SK-N-SH (cell line): ENCODE results near the gene ABCC4. TPM values are rescaled to one million over a fixed set of nuclear protein-coding genes. Genes with fewer than 3 reads are reported as not detected.

ENCODE experiments used
- CTCF ChIA-PET: fragments of 300-600, 350-600 bp; formaldehyde crosslinking; extraction: SDS; loops from one replicate; lab custom pipeline; 2021; lab: Yijun Ruan, JAX
- POLR2A ChIA-PET: fragments of 350-600 bp; sonication (Branson Sonifier 250); formaldehyde crosslinking; extraction: SDS; loops from one replicate; lab custom pipeline; 2020; ENCODE audit warnings: antibody characterized with exemption, inconsistent platforms; lab: Yijun Ruan, JAX
- DNase-seq: peaks from one replicate; pipeline ENCODE4 v3.0.0; 2012
- H2AFZ ChIP-seq: fragments of 200-600 bp; sonication (generic); 2 replicates; pipeline ENCODE4 v1.8.1; 2016; ENCODE audit warnings: antibody characterized with exemption, mild to moderate bottlenecking, low read depth
- H3F3A ChIP-seq: fragments of 200-600 bp; sonication (generic); replicated peaks from 2 replicates; pipeline ENCODE3; 2016; ENCODE audit warnings: antibody characterized with exemption, mild to moderate bottlenecking; ENCODE audit not compliant: insufficient read depth
- H3K27ac ChIP-seq, 2 experiments: fragments of 200-500 bp in 1 of 2; fragments of 200-600 bp in 1 of 2; sonication (Bioruptor generic) in 1 of 2; sonication (generic), shearing (Covaris generic) in 1 of 2; 2 replicates each; pipeline versions ENCODE4 v1.5.1 to v1.6.1; 2014 to 2016; ENCODE audit warnings: low read depth in 2 of 2, inconsistent platforms in 1 of 2, low read length in 1 of 2, mild to moderate bottlenecking in 1 of 2, mixed read lengths in 1 of 2
- H3K27me3 ChIP-seq: fragments of 200-600 bp; sonication (generic), shearing (Covaris generic); 2 replicates; pipeline ENCODE4 v1.6.1; 2016; ENCODE audit warnings: mixed run types; ENCODE audit not compliant: insufficient read depth
- H3K36me3 ChIP-seq, 2 experiments: fragments of 200-500 bp in 1 of 2; fragments of 200-600 bp in 1 of 2; sonication (Bioruptor generic) in 1 of 2; sonication (generic) in 1 of 2; replicated peaks in 1 of 2; 2 replicates each; pipeline versions ENCODE3 to v1.5.1; 2014 to 2016; ENCODE audit warnings: low read length in 1 of 2, mild to moderate bottlenecking in 1 of 2; ENCODE audit not compliant: insufficient read depth in 2 of 2, control insufficient read depth in 1 of 2
- H3K4me1 ChIP-seq, 2 experiments: fragments of 200-500 bp in 1 of 2; fragments of 200-600 bp in 1 of 2; sonication (Bioruptor generic) in 1 of 2; sonication (generic), shearing (Covaris generic) in 1 of 2; 2 replicates each; pipeline versions ENCODE4 v1.5.1 to v1.6.1; 2014 to 2016; ENCODE audit warnings: low read depth in 1 of 2, low read length in 1 of 2, mixed run types in 1 of 2; ENCODE audit not compliant: insufficient read depth in 2 of 2, control insufficient read depth in 1 of 2
- H3K4me2 ChIP-seq: fragments of 200-600 bp; sonication (generic), shearing (Covaris generic); 2 replicates; pipeline ENCODE4 v1.6.1; 2017; ENCODE audit warnings: mixed run types
- H3K4me3 ChIP-seq, 2 experiments: fragments of 200-500 bp in 1 of 2; fragments of 200-600 bp in 1 of 2; sonication (Bioruptor generic) in 1 of 2; sonication (generic), shearing (Covaris generic) in 1 of 2; 2 replicates each; pipeline versions ENCODE4 v1.5.1 to v1.8.1; 2014 to 2016; ENCODE audit warnings: low read depth in 2 of 2, inconsistent platforms in 1 of 2, low read length in 1 of 2, mild to moderate bottlenecking in 1 of 2, mixed read lengths in 1 of 2, moderate library complexity in 1 of 2
- H3K79me2 ChIP-seq: fragments of 200-600 bp; sonication (generic); 2 replicates; pipeline ENCODE4 v1.8.1; 2017; ENCODE audit warnings: mild to moderate bottlenecking; ENCODE audit not compliant: insufficient read depth
- H3K9ac ChIP-seq: fragments of 200-600 bp; sonication (generic); 2 replicates; pipeline ENCODE4 v1.6.1; 2017; ENCODE audit warnings: mixed run types
- H3K9me2 ChIP-seq: fragments of 200-600 bp; sonication (generic); 2 replicates; pipeline ENCODE4 v1.6.1; 2017; ENCODE audit warnings: mixed run types
- H3K9me3 ChIP-seq: fragments of 200-600 bp; sonication (generic); 2 replicates; pipeline ENCODE4 v1.6.1; 2017; ENCODE audit warnings: mixed run types, mild to moderate bottlenecking, moderate library complexity
- H4K20me1 ChIP-seq: fragments of 200-600 bp; sonication (generic); 2 replicates; pipeline ENCODE4 v1.6.1; 2017; ENCODE audit warnings: mild to moderate bottlenecking, mixed run types; ENCODE audit not compliant: insufficient read depth
- CHD2 ChIP-seq: fragments of 150-350 bp; IDR thresholded peaks from 2 replicates; pipeline ENCODE4 v1.6.1; 2018; ENCODE audit warnings: low read length; ENCODE audit not compliant: partially characterized antibody
- ELF1 ChIP-seq: IDR thresholded peaks from 2 replicates; pipeline ENCODE4 v1.4.0; 2012
- FOSL2 ChIP-seq: IDR thresholded peaks from 2 replicates; pipeline ENCODE4 v1.4.0; 2012; ENCODE audit warnings: low read depth, mild to moderate bottlenecking, moderate library complexity, borderline replicate concordance
- FOXJ3 ChIP-seq: sonication (generic); formaldehyde crosslinking; IDR thresholded peaks from 2 replicates; pipeline ENCODE4 v1.5.1; 2020; ENCODE audit warnings: mild to moderate bottlenecking, missing genetic modification reagents
- FOXM1 ChIP-seq: IDR thresholded peaks from 2 replicates; pipeline ENCODE4 v1.4.0; 2012; ENCODE audit warnings: low read depth, mild to moderate bottlenecking
- JUND ChIP-seq: IDR thresholded peaks from 2 replicates; pipeline ENCODE4 v1.4.0; 2012
- MXI1 ChIP-seq: IDR thresholded peaks from 2 replicates; pipeline ENCODE4 v1.6.1; 2012; ENCODE audit warnings: mild to moderate bottlenecking, low read depth, low read length, improper control_type of control experiment
- NFIC ChIP-seq: IDR thresholded peaks from 2 replicates; pipeline ENCODE4 v1.4.0; 2012; ENCODE audit warnings: borderline replicate concordance
- RAD21 ChIP-seq: IDR thresholded peaks from 2 replicates; pipeline ENCODE4 v1.6.1; 2012; ENCODE audit warnings: mild to moderate bottlenecking, low read length
- RCOR1 ChIP-seq: fragments of 150-350 bp; IDR thresholded peaks from 2 replicates; pipeline ENCODE4 v1.6.1; 2017; ENCODE audit warnings: antibody characterized with exemption, low read length
- RXRA ChIP-seq: IDR thresholded peaks from 2 replicates; pipeline ENCODE4 v1.4.0; 2012; ENCODE audit warnings: low read depth, mild to moderate bottlenecking, borderline replicate concordance
- SIN3A ChIP-seq: IDR thresholded peaks from 2 replicates; pipeline ENCODE4 v1.6.1; 2012; ENCODE audit warnings: low read depth, mild to moderate bottlenecking, low read length, moderate library complexity, borderline replicate concordance
- TAF1 ChIP-seq: IDR thresholded peaks from 2 replicates; pipeline ENCODE4 v1.6.1; 2012; ENCODE audit warnings: low read depth, mild to moderate bottlenecking, low read length, moderate library complexity, borderline replicate concordance
- TCF12 ChIP-seq: IDR thresholded peaks from 2 replicates; pipeline ENCODE4 v1.4.0; 2012
- WGBS: methylation state at CpG from one replicate; pipeline ENCODE4 v1.1.6; 2017; ENCODE audit warnings: low lambda C conversion rate; 5-methylcytosine and 5-hydroxymethylcytosine counted together
- polyA plus RNA-seq, 3 experiments: library from polyadenylated mRNA; depleted of rRNA; stranded (reverse); fragments of >200 nt; gene quantifications; 2 replicates each; pipeline ENCODE4 v1.2.3, GENCODE V29; 2012
- TF ChIP-seq, protein P1 (sequence below): IDR thresholded peaks from 2 replicates; pipeline ENCODE4 v1.4.0; 2012; ENCODE audit warnings: low read depth, borderline replicate concordance
- TF ChIP-seq, protein P2 (sequence below): fragments of 200-600 bp; sonication (generic); IDR thresholded peaks from 2 replicates; pipeline ENCODE4 v1.6.1; 2017; ENCODE audit warnings: antibody characterized with exemption, mild to moderate bottlenecking, moderate library complexity
- TF ChIP-seq, protein P3 (sequence below): fragments of 150-350 bp; IDR thresholded peaks from 2 replicates; pipeline ENCODE4 v1.6.1; 2016; ENCODE audit warnings: mild to moderate bottlenecking, low read depth, low read length

Gene ABCC4
- polyA plus RNA-seq, 1 of the 3 experiments (the other 2 are of a cell fraction) = 7.8 TPM

DNA sequence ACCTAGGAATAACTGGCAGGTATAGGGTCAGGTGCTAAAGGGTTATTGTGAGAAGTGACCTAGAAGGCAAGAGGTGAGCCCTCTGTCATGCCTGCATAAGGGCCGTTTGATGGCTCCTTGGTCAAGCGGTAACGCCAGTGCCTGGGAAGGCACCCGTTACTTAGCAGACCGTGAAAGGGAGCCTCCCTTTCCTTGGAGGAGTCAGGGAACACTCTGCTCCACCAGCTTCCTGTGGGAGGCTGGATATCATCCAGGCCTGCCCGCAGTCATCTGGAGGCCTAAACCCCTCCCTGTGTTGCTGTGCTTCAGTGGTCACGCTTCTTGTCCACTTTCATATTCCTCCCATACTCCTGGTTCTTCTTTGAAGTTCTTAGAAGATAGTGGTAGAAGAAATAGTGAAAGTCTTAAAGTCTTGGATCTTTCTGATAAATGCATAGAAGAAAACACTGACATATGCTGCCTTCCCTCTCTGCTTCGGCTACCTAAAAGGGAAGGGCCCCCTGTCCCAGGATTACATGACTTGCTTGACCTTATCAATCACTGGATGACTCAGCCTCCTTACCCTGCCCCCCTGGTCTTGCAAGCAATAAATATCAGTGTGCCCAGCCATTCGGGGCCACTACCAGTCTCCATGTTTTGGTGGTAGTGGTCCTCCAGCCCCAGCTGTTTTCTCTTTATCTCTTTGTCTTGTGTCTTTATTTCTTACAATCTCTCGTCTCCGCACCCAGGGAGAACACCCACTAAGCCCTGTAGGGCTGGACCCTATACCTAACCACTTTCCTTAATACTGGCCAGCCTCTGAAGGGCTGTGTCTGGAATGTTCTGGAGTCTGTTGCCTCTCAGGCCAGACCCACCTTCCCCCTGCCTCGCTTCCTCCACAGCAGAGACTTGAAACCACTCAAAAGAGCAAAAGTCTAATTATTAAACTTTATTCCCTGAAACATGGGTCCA is 16.1 kb upstream of the ABCC4 start (continued):
- TF ChIP-seq, protein P1, sequence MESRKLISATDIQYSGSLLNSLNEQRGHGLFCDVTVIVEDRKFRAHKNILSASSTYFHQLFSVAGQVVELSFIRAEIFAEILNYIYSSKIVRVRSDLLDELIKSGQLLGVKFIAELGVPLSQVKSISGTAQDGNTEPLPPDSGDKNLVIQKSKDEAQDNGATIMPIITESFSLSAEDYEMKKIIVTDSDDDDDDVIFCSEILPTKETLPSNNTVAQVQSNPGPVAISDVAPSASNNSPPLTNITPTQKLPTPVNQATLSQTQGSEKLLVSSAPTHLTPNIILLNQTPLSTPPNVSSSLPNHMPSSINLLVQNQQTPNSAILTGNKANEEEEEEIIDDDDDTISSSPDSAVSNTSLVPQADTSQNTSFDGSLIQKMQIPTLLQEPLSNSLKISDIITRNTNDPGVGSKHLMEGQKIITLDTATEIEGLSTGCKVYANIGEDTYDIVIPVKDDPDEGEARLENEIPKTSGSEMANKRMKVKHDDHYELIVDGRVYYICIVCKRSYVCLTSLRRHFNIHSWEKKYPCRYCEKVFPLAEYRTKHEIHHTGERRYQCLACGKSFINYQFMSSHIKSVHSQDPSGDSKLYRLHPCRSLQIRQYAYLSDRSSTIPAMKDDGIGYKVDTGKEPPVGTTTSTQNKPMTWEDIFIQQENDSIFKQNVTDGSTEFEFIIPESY = no peak
- TF ChIP-seq NFIC = no peak
- no peak for TF ChIP-seq RCOR1
- TF ChIP-seq ELF1 = no peak
- TF ChIP-seq RAD21 = no peak
- TF ChIP-seq FOXM1 = no peak
- no peak for TF ChIP-seq SIN3A
- no peak for TF ChIP-seq RXRA
- no peak for TF ChIP-seq CHD2

DNA sequence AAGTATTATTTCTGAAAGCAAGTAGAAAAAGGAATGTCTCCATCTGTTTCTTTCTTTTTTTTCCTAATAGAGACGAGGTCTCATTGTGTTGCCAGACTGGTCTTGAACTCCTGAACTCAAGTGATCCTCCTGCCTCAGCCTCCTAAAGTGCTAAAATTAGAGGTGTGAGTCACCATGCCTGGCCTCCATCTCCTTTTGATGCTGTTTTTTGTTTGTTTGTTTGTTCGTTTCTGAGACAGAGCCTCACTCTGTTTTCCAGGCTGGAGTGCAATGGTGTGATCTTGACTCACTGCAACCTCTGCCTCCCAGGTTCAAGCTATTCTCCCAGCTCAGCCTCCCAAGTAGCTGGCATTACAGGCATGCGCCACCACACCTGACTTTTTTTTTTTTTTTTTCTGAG is 14.5 kb upstream of the ABCC4 start:
- Histone ChIP-seq H3K9me2 (no peaks in the 10 kb centered on the region), H3K36me3 (no peaks in the 10 kb centered on the region)
- TF ChIP-seq TCF12 (no peak), JUND (no peak), SIN3A (no peak), FOXJ3 (no peak), RXRA (no peak)
- TF ChIP-seq, all 33 proteins: peak for 0
- Histone ChIP-seq H3K4me2 (no peak overlapping the region), H3K4me3 (no peak overlapping the region), H3K9ac (no peak overlapping the region), H3K4me1 (no peaks in the 10 kb centered on the region; a peak in 1 of 4 replicates), H3F3A (no peaks in the 10 kb centered on the region), H3K27ac (no peak overlapping the region), H4K20me1 (no peaks in the 10 kb centered on the region), H3K79me2 (no peaks in the 10 kb centered on the region), H2AFZ (no peak overlapping the region), H3K27me3 (no peaks in the 10 kb centered on the region), H3K9me3 (no peaks in the 10 kb centered on the region)
- CTCF ChIA-PET = interaction anchor here (0.6 to 1.2 kb wide), 2 partner anchors 19 kb away, joined by 3 read pairs; no protein-coding TSS in a partner anchor
- DNase-seq = no peak
- POLR2A ChIA-PET = no interaction called here
- 69% methylated on average over 3 of the region's 3 CpGs for WGBS

DNA sequence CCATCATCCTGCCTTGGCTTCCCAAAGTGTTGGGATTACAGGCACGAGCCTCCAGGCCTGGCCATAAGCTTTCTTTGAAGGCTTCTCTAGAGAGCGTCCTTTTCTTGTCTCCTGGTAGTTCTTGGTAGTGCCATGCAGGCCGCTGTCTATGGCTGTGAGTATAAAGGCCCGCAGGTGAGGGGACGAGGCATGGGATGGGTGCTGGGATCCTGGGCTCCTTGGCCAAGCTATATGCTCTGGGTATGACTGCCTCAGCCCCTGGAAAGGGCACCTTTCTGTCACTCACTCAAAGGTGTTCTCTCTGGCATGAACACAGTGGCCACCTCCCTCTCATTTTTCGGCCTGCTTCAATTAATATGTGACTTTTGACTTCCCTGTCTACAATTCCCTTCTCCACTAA is 6.3 kb upstream of the ABCC4 start:
- H3K36me3 ChIP-seq = no peaks in the 10 kb centered on the region
- no peak overlapping the region for H3K4me3 ChIP-seq
- DNase-seq = no peak
- no peak overlapping the region for H3K9ac ChIP-seq
- H3K27me3 ChIP-seq = no peaks in the 10 kb centered on the region
- CTCF ChIA-PET = interaction anchor here (0.9 to 1.2 kb wide), 2 partner anchors 73 to 97 kb away, joined by 4 to 5 read pairs; no protein-coding TSS in a partner anchor
- H3F3A ChIP-seq = peaks cover under 1% of the 10 kb centered on the region
- H3K9me3 ChIP-seq = no peaks in the 10 kb centered on the region
- H3K9me2 ChIP-seq = no peaks in the 10 kb centered on the region
- H4K20me1 ChIP-seq = no peaks in the 10 kb centered on the region
- WGBS = 78% methylated on average over 6 of the region's 6 CpGs
- H3K4me2 ChIP-seq = no peak overlapping the region
- POLR2A ChIA-PET = no interaction called here
- no peaks in the 10 kb centered on the region for H3K79me2 ChIP-seq
- H3K27ac ChIP-seq = no peak overlapping the region
- H2AFZ ChIP-seq = no peak overlapping the region
- H3K4me1 ChIP-seq = no peaks in the 10 kb centered on the region
- TF ChIP-seq MXI1 = no peak
- no peak for TF ChIP-seq RAD21
- TF ChIP-seq, protein P2, sequence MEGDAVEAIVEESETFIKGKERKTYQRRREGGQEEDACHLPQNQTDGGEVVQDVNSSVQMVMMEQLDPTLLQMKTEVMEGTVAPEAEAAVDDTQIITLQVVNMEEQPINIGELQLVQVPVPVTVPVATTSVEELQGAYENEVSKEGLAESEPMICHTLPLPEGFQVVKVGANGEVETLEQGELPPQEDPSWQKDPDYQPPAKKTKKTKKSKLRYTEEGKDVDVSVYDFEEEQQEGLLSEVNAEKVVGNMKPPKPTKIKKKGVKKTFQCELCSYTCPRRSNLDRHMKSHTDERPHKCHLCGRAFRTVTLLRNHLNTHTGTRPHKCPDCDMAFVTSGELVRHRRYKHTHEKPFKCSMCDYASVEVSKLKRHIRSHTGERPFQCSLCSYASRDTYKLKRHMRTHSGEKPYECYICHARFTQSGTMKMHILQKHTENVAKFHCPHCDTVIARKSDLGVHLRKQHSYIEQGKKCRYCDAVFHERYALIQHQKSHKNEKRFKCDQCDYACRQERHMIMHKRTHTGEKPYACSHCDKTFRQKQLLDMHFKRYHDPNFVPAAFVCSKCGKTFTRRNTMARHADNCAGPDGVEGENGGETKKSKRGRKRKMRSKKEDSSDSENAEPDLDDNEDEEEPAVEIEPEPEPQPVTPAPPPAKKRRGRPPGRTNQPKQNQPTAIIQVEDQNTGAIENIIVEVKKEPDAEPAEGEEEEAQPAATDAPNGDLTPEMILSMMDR = no peak
- no peak for TF ChIP-seq RXRA
- no peak for TF ChIP-seq TAF1
- no peak for TF ChIP-seq FOSL2
- TF ChIP-seq, protein P3, sequence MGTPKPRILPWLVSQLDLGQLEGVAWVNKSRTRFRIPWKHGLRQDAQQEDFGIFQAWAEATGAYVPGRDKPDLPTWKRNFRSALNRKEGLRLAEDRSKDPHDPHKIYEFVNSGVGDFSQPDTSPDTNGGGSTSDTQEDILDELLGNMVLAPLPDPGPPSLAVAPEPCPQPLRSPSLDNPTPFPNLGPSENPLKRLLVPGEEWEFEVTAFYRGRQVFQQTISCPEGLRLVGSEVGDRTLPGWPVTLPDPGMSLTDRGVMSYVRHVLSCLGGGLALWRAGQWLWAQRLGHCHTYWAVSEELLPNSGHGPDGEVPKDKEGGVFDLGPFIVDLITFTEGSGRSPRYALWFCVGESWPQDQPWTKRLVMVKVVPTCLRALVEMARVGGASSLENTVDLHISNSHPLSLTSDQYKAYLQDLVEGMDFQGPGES = no peak
- TF ChIP-seq, protein P1 = no peak
